ELF-1 (cell line): ENCODE measurements around the gene TIMM10B.
A peak's percentile ranks its signal among the peaks of the same experiment; 100 is the strongest.

Source experiments
- DNase-seq: peaks from one replicate; pipeline ENCODE4 v3.0.0-alpha.2; 2016; ENCODE audit warnings: low read depth, low spot score

The TIMM10B gene

DNA sequence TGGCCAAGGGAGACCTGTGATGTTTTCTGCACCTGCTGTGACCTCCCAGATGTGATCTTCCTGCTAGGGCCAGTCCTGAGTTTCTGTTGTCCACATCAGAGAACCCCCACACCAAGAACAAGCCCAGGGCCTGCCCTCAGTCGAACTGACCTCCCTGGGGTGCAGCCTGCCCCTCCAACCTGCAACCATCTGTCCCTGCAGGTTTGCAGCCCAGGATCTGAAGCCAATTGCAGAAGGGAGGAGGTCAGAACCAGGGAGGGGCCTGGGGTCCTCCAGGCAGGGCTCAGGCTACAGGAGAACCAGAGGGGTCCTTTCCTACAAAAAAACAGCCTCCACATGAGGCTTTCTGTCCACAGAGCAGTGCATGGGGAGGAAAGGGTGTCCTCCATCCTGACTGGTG, 8.4 kb upstream of the TIMM10B start:
- no peak for DNase-seq

GRCh38 chr11:6473451-6474412, 7.6 kb upstream of the TIMM10B start, which contains the start of gene TRIM3:
TSS of gene TRIM3 (minus strand) at chr11:6473941. CDS start at chr11:6465695, 8,246 bp downstream.
- peak; percentile 90 for DNase-seq

GRCh38 chr11:6474413-6474792, 6.9 kb upstream of the TIMM10B start:
- DNase-seq = no peak

DNA sequence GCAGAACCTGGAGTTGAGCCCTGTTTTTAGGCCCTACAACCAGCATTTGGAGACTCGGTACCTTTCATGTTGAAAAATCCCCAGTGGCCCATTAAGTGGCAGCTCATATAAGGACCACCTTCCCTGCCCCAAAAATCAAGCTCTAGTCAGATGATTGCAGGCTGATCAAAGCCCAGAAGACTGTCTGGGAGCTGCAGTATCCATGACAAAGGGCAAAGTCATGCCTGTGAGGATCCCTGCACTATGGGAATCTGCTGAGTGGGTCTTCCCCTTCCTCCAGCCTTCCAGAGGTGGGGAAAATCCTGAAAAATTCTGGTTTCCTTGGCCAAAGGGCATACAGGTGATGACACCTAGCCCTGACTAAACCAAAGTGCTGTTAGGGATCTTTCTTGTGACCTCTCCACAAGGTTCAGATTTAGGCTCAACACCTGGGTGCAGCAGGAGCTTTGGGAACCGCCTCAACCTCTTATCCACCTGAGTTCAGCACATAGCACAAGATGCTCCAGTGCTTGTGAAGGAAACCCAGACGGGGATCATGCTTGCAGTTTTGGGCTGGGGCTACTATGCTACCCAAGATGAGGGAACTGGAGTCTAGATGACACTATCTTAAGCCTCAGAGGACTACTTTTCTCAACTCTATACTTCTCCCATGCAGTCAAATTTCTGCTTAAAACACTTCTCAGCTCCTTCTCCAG, 6.3 kb upstream of the TIMM10B start:
- peak; percentile 27 for DNase-seq

DNA sequence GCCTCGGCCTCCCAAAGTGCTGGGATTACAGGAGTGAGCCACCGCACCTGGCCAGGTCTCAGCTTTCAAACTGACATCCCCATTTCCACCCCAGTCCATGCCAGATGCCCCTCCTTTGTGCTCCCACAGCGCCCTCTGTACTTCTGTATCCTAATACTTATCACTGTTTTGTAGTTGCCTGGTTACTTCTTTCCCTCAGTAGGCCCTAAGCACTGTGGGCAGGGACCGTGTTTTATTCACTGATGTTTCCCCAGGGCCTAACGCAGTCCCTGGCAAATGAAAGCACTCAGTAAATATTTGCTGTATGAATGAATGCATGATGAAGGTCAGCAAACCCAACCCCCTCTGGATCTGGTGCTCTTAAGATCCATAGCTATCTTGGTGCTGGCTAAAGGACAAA, 5.4 kb upstream of the TIMM10B start:
- peak; percentile 30 for DNase-seq

DNA sequence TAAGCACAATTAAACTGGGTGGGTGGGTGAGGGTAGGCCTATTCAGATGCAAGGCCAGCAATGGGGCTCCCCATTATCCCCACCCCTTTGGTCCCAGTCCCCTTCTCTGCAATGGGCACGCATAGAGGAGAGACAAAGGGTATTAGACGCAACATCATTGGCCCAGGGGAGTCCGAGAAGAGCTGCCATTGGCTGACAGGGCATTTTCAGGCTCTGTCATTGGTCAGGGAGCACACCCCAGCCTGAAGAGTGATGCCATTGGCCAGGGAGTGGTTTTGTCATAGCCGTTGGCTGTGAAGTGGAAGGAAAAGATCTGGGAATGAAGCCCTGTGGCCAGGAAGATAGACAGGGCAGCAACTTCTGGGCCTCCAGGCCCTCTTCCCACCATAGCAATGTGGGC, 4.7 kb upstream of the TIMM10B start:
- peak; percentile 6 for DNase-seq

DNA sequence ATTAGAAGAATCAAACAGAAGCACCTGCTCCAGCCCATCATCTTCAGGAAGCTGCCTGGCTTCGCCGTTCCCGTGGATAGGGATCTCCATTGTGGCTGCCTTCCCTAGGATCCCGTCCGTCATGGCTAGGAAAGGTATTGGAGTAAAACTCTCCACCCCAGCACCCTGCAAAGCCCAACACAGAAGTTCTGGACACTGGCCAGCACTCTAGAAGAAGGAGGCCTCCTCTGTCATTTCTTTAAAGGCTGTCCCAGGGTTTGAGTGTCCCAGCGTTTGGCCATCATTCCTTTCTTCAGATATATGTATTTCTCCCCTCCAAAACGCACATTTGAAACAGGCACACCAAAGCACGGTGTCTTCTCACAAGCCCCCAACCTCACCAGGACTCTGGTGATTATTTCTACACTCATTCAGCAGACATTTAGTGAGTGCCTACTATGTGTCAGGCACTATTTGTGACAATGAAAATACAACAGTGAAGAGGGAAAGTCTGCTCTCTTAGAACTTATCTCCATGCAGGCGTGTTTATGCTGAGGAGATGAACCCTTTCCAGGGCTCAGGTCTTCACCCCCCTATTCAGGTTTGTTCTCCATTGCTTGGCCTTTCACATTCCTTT, 894 bp upstream of the TIMM10B start:
- DNase-seq = no peak

DNA sequence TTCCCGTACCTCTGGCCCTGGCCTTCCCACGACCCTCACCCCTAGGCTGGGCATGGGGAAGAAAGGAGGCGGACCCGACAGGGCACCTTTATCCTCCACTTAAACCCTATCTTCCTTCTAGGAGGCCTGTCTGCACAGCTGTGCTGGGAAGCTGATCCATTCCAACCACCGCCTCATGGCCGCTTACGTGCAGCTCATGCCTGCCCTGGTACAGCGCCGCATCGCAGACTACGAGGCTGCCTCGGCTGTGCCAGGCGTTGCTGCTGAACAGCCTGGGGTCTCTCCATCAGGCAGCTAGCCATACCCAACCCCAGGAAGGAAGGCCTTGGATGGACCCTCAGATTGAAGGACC, 599 bp downstream of the TIMM10B start:
- DNase-seq = no peak

DNA sequence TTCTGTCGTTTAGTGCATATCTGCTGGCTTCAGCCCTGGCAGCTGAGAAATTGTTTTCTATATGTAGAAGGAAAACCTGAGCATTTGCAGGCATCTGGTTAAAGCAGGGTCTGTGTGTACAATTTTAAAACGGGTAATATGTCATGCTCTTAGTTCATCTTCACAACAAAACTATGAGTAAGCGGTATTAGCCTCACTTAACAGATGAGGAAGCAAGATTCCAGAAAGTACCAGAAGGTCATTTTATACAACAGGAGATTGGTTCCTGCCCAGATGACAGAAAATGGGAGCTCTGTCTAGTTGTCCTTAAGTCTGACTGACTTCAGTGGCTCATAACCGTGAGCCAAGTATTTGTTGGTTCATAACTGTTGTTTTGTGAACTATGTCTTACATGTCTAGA, 1.1 kb downstream of the TIMM10B start:
- DNase-seq = no peak

DNA sequence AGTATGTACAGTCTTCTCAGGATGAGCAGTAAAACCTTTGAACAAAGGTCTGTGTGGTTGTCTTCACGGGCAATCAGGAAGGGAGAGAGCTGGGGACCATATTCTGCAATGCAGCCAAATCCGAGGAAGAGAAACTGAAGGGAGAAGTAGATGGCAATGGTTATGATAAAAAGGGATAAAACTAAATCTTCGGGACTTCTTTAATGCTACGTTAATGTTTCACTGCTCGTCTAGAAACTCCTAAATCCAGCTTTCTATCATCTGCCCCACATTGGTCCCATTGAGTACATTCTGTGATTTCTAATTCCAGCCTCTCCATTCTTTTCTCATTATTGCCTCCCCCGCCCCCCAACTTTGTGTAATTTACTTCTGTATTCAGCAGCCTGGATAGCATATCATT, 1.7 kb downstream of the TIMM10B start:
- no peak for DNase-seq

- DNase-seq = no peak
Measured at GRCh38 chr11:6485661-6486060, 4.4 kb downstream of the TIMM10B start.

DNA sequence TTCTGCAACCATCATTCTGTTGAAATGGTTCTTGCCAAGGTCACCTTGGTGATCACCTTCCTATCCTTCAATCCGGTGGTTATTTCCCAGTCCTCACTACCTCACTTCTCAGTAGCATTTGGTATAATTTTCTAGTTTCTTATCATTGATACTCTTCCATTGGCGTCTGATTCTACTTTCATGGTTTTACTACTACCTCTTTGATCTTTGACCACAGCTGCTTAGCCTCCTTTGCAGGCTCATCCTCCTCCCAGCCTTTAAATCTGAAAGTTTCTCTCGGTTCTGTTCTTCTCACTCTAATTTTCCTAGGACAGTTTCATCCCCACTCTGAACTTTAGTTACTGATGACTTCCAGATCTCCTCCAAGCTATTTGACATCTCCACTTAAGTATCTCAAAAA, 5.0 kb downstream of the TIMM10B start:
- no peak for DNase-seq

GRCh38 chr11:6486938-6487337, 5.6 kb downstream of the TIMM10B start:
- DNase-seq = no peak

- no peak for DNase-seq
Measured at GRCh38 chr11:6488342-6488741, 7.0 kb downstream of the TIMM10B start.

DNA sequence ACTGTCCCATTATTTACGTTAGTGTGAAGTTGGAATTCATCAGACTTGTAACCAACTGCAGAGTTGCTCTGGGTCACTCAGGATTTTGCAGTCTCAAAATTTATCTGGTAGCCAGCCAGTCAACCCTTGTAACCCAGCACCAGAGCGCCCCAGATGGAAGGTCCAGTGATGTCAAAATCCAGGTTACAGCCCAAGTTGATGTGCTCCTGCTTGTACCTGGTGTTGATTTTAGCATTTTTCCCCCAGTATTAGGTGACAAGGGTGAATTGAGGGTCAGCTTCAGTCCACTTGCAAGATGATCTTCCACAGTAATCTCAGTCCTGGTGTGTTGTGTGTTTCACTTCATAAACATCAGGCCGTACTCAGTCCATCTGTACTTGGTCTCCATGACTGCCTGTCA, 7.5 kb downstream of the TIMM10B start:
- DNase-seq = no peak

GRCh38 chr11:6489306-6489705, 8.0 kb downstream of the TIMM10B start:
- DNase-seq = no peak

DNA sequence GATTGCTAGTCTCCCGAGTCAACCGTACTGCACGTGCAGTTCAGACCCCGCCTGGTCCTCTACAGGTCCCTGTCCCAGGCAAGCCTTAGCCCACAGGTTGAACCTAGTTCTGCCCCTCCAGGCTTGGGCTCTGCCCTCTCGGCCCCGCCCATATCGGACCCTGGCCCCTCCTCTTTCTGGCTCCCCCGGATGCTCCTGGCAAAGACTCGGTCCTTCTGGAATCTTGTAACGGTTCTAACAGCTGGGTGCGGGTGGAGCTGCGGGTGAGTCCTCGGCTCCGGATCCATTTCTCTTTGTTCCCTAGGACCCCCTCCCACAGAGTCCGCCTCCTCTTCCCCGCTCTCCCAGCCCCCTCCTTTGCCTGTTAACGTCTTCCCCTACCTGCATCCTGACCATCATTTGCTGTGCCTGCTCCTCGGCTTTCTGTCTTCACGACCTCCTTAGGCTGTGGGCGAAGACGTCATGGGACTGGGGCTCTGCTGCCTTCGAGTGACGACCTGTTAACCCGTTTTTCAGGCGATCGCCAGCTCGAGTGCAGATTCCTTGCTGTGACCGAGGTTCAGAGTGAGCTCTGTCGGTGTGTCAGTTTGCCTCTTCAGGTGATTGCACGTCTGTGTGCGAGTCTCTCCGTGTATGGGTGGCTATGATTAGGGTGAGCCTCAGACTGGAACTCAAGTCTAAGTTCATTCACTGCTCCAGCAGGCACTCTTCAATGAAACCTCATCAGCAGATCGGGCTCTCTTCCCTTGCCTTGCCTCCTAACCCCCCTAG, 16.0 kb downstream of the TIMM10B start, which contains the start of gene DNHD1:
TSS of gene DNHD1 (plus strand) at position 212 of the 771 bp plus-strand sequence. CDS start 936 bp downstream, outside the sequence.
- DNase-seq = peak; percentile 33

- DNase-seq = no peak
Measured at GRCh38 chr11:6498121-6498520, 16.8 kb downstream of the TIMM10B start.

- no peak for DNase-seq
Measured at GRCh38 chr11:6498544-6498943, 17.2 kb downstream of the TIMM10B start.

- no peak for DNase-seq
Measured at GRCh38 chr11:6502382-6502781, 21.1 kb downstream of the TIMM10B start.

GRCh38 chr11:6504166-6504565, 22.9 kb downstream of the TIMM10B start:
- DNase-seq = no peak
